Ovary (tissue), 9 donors: ENCODE data around the gene ENOX1. TPM values are rescaled to one million over a fixed set of nuclear protein-coding genes. Genes with fewer than 3 reads are reported as not detected.

Source experiments
- DNase-seq, 5 donors: peaks; one replicate each; pipeline ENCODE4 v3.0.0-alpha.2; 2019 to 2020
- H3K27ac ChIP-seq, 2 donors: fragments of 200-600 bp; one replicate each; pipeline versions ENCODE4 v1.5.1 to v1.8.0; 2019 to 2022
- H3K27me3 ChIP-seq: fragments of 200-600 bp; one replicate; pipeline ENCODE4 v1.8.0; 2022
- H3K36me3 ChIP-seq: fragments of 200-600 bp; sonication (generic); one replicate; pipeline ENCODE4 v1.5.1; 2019
- H3K4me1 ChIP-seq: one replicate; pipeline ENCODE4 v1.8.1; 2013; ENCODE audit warnings: mild to moderate bottlenecking, moderate library complexity; ENCODE audit not compliant: insufficient read depth
- H3K4me3 ChIP-seq: fragments of 200-600 bp; sonication (generic); one replicate; pipeline ENCODE4 v1.5.1; 2017
- H3K9me3 ChIP-seq, 2 donors: fragments of 200-600 bp in 1 of 2; sonication (generic) in 1 of 2; one replicate each; pipeline versions ENCODE4 v1.5.1 to v1.8.1; 2013 to 2019; ENCODE audit warnings: mild to moderate bottlenecking in 1 of 2, moderate library complexity in 1 of 2
- CTCF ChIP-seq, 3 donors: fragments of 450-650 bp in 2 of 3; fragments of 200-600 bp in 1 of 3; IDR thresholded peaks; one replicate each; pipeline versions ENCODE4 v1.5.1 to v1.8.0; 2016 to 2022; ENCODE audit warnings: antibody characterized with exemption in 3 of 3, mild to moderate bottlenecking in 1 of 3
- EP300 ChIP-seq: sonication (generic); formaldehyde crosslinking; IDR thresholded peaks from one replicate; pipeline ENCODE4 v1.6.1; 2017; ENCODE audit warnings: antibody characterized with exemption
- POLR2A ChIP-seq: fragments of 450-650 bp; IDR thresholded peaks from one replicate; pipeline ENCODE4 v1.6.1; 2017; ENCODE audit warnings: antibody characterized with exemption, mild to moderate bottlenecking, moderate library complexity
- WGBS, 3 donors: extraction: QIAGEN DNeasy Blood & Tissue Kit in 1 of 3; methylation state at CpG; one replicate each; pipeline versions ENCODE4 v1.1.5 to v1.1.7; 2013 to 2017; 5-methylcytosine and 5-hydroxymethylcytosine counted together
- intact Hi-C, 4 donors: fragments of 100-400 bp; cut with DNase I; formaldehyde crosslinking; loops; one replicate each; pipeline versions ENCODE4 v1.11.0 to v1.15.1; 2022 to 2023
- polyA plus RNA-seq, 2 donors: library from polyadenylated mRNA; stranded (reverse); fragments of 200-250 nt in 1 of 2; fragments of 350-450 nt in 1 of 2; fragmentation: Illumina TruSeq in 1 of 2; extraction: RNeasy Lipid Tissue Mini Kit (QIAGEN cat#74804) in 1 of 2; gene quantifications; one replicate each; pipeline ENCODE4 v1.2.3, GENCODE V29; 2013 to 2014
- total RNA-seq, 7 donors: library from RNA; depleted of rRNA in 2 of 7; stranded (reverse); fragments of >200 nt in 2 of 7; fragmentation: NEBNext Ultra II Directional in 3 of 7; extraction: Animal tissue kit (Norgen Biotek cat#: 25700) in 3 of 7; gene quantifications; one replicate each; pipeline versions ENCODE4 v1.1.0 to v1.2.4, GENCODE V29; 2016 to 2023
- donor health status: DM: no; HTN: no; CAD: no; lungs with moderate emphysema.
- donor health status: DM: no; HTN: no; CAD: no.
- donor health status: Bipolar disorder and iron deficiency.
- donor health status: DM: yes; HTN: yes; CAD: no.
- donor health status: DM: no; HTN: no; CAD: no.
- donor health status: DM: yes; HTN: yes; CAD: no.

The ENOX1 gene
- total and polyA plus RNA-seq, 9 donors = 3.6 to 17.5 (median 7.8) TPM

DNA sequence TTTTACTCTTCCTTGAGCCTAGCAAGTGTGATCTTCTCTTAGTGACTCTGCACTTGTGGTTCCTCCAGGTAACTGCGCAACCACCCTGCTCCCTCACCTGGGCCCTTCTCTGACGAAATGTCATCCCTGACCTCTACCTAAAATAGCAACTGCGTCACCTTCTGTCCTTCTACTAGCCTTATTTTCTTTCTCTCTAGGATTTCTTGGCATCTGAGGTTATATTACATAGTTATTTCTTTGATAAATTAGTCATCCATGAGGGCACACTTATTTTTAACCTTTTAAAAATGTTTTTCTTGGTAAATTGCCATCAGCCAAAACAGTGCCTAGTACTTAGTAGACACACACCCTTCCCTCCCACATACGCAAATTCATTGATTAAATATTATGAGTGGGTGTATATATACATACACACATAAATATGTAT is 355.5 kb downstream of the ENOX1 start:
- Histone ChIP-seq H3K9me3 (no peaks in the 10 kb centered on the region), H3K4me3 (no peak overlapping the region), H3K36me3 (no peaks in the 10 kb centered on the region), H3K4me1 (peaks cover 3% of the 10 kb centered on the region), H3K27ac (no peak overlapping the region), H3K27me3 (no peaks in the 10 kb centered on the region)
- 78 to 85% (median 79%) methylated on average over 4 of the region's 4 CpGs for WGBS, 3 donors
- intact Hi-C loops = no loop called here
- TF ChIP-seq POLR2A = no peak
- no peak for TF ChIP-seq EP300
- TF ChIP-seq CTCF (IDR thresholded peaks at IDR 0.05) = no peak
- no peak for DNase-seq

DNA sequence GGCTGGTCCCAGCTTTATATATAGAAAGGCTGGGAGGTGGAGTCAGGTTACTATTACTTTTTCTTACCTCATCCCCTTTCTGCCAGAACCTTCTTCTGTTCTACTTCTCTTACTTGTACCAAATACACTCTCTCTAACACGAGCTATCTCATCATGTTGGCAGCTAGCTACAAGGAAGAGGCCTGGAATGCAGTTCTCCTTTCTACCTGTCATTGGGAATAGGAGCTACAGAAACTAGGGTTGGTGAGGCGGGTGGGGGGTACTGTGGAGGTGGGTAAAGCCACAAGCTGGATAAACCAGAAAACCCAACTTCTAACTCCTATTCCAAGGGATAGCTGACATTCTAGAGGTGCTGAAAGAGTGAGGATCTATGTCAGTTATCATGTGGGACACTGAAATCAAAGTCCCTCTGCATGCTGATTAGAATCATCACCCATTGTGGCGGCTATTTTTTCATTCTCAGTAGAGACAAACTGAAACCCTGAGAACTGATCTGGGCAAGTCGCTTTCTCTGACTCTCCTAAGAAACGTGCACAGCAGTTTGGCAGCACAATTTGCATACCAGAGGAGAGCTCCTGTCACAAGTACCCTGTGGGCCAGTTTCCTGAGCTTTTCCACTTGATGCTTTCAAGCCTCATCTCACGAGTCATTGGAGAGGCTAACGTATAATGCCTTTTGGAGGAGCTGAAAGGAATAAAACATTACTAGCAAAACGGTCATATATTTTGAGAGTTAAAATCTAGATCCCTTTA is 358.1 kb downstream of the ENOX1 start:
- TF ChIP-seq EP300 = no peak
- TF ChIP-seq CTCF (IDR thresholded peaks at IDR 0.05) = no peak
- no peak for TF ChIP-seq POLR2A
- Histone ChIP-seq H3K9me3 (no peaks in the 10 kb centered on the region), H3K4me1 (peaks cover 3% of the 10 kb centered on the region), H3K27ac (no peak overlapping the region), H3K4me3 (no peak overlapping the region), H3K36me3 (no peaks in the 10 kb centered on the region), H3K27me3 (no peaks in the 10 kb centered on the region)
- intact Hi-C loops = no loop called here
- no peak for DNase-seq
- 85 to 91% (median 88%) methylated on average over 8 of the region's 8 CpGs for WGBS, 3 donors

DNA sequence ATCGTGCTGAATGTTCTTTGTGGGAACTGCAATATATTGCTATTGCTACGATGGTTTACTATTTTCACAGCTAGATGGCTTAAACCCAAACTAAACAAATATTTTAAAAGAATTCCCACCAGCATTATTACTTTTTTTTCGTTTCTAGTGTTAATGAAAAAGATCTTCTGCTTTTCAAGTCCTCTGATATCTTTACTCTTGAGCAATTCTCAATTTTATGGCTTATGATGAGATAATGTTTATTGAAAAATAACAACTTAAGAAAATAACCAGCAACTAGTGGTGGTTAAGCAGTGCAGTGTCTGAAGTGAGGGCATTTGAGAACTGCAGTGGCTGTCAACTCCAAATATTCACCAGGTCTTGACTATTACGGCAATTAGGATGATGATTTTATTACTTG is 360.4 kb downstream of the ENOX1 start:
- Histone ChIP-seq H3K9me3 (no peaks in the 10 kb centered on the region), H3K4me1 (peaks cover 3% of the 10 kb centered on the region), H3K4me3 (no peak overlapping the region), H3K27ac (no peak overlapping the region), H3K36me3 (no peaks in the 10 kb centered on the region), H3K27me3 (no peaks in the 10 kb centered on the region)
- no peak for DNase-seq
- intact Hi-C loops = no loop called here
- 21 to 33% (median 22%) methylated on average over 4 of the region's 4 CpGs for WGBS, 3 donors
- TF ChIP-seq POLR2A (no peak), EP300 (no peak), CTCF (IDR thresholded peaks at IDR 0.05) (no peak)

DNA sequence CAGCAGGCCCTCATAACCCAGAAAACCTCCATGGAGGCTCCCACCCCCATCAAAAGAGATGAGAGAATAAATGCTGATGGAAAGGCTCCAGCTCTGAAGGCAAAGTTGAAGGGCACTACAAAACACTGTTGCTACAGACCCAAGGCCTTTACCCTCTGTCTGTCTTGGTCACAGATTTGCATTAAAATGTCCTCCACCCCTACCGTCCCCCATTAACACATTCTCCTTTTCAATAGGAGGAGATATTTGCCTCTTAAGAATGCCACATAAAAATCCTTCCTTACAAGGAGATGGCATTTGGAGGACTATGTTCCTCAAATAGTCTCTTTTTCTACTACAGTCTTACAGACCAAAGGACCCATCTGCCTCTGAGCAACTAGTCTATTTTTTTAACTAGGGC is 361.5 kb downstream of the ENOX1 start:
- TF ChIP-seq EP300 (no peak), POLR2A (no peak), CTCF (IDR thresholded peaks at IDR 0.05) (no peak)
- DNase-seq = no peak
- H3K4me1 ChIP-seq = peaks cover 3% of the 10 kb centered on the region
- 81 to 96% (median 90%) methylated on average over 1 of the region's 1 CpG for WGBS, 3 donors
- no peak overlapping the region for H3K4me3 ChIP-seq
- H3K36me3 ChIP-seq = no peaks in the 10 kb centered on the region
- intact Hi-C loops = no loop called here
- no peaks in the 10 kb centered on the region for H3K9me3 ChIP-seq
- no peaks in the 10 kb centered on the region for H3K27me3 ChIP-seq
- no peak overlapping the region for H3K27ac ChIP-seq
